Stimulated activated CD8-positive, alpha-beta memory T cell treated with anti-CD3 and anti-CD28 coated beads, Interleukin-15, amount 100 ng/mL, for 24 hours (primary cell): ENCODE data around the gene MOB3B.

Source experiments
- DNase-seq: peaks from one replicate; pipeline ENCODE4 v3.0.0-alpha.2; 2020; ENCODE audit warnings: low read depth

MOB3B gene

GRCh38 chr9:27391040-27391895, 138.3 kb downstream of the MOB3B start:
- DNase-seq: no peak

- no peak for DNase-seq
These were observed 141.5 kb downstream of the MOB3B start for GRCh38 chr9:27388150-27388549.

GRCh38 chr9:27387722-27388121, 141.9 kb downstream of the MOB3B start:
- no peak for DNase-seq

- DNase-seq: no peak
These were observed 143.0 kb downstream of the MOB3B start for GRCh38 chr9:27386571-27387091.

- no peak for DNase-seq
These were observed 143.8 kb downstream of the MOB3B start for GRCh38 chr9:27385606-27386322.

GRCh38 chr9:27384262-27385014, 145.2 kb downstream of the MOB3B start:
- DNase-seq: no peak

- DNase-seq: no peak
These were observed 146.1 kb downstream of the MOB3B start for GRCh38 chr9:27383524-27383923.

GRCh38 chr9:27382975-27383374, 146.6 kb downstream of the MOB3B start:
- no peak for DNase-seq

GRCh38 chr9:27382308-27382707, 147.3 kb downstream of the MOB3B start:
- no peak for DNase-seq

- DNase-seq: no peak
These were observed 150.0 kb downstream of the MOB3B start for GRCh38 chr9:27379311-27380251.

- DNase-seq: no peak
These were observed 151.7 kb downstream of the MOB3B start for GRCh38 chr9:27377811-27378456.

GRCh38 chr9:27377147-27377807, 152.3 kb downstream of the MOB3B start:
- no peak for DNase-seq

- DNase-seq: no peak
These were observed 155.8 kb downstream of the MOB3B start for GRCh38 chr9:27373851-27374250.

GRCh38 chr9:27372615-27373014, 157.0 kb downstream of the MOB3B start:
- no peak for DNase-seq

GRCh38 chr9:27371382-27371781, 158.2 kb downstream of the MOB3B start:
- no peak for DNase-seq

- no peak for DNase-seq
These were observed 160.0 kb downstream of the MOB3B start for GRCh38 chr9:27369591-27369990.

- no peak for DNase-seq
These were observed 161.2 kb downstream of the MOB3B start for GRCh38 chr9:27368316-27368985.

GRCh38 chr9:27367921-27368315, 161.7 kb downstream of the MOB3B start:
- no peak for DNase-seq

- DNase-seq: no peak
These were observed 162.3 kb downstream of the MOB3B start for GRCh38 chr9:27367175-27367798.
